GM12878 (cell line): Measurements from ENCODE around the gene COMMD1.

Experiments
- CHD2 ChIP-seq: IDR thresholded peaks from 2 replicates; pipeline ENCODE4 v1.6.1; 2011; ENCODE audit warnings: low read depth, low read length, improper control_type of control experiment, borderline replicate concordance
- CREB1 ChIP-seq: IDR thresholded peaks from 2 replicates; pipeline ENCODE4 v1.6.1; 2012; ENCODE audit warnings: low read depth, mild to moderate bottlenecking, inconsistent platforms
- CTCF ChIP-seq, 3 experiments: IDR thresholded peaks in 2 of 3; conservative IDR thresholded peaks in 1 of 3; 2 replicates each; pipeline ENCODE4 v1.5.1; 2011; ENCODE audit warnings: low read depth in 3 of 3, low read length in 3 of 3, mild to moderate bottlenecking in 3 of 3, control low read depth in 2 of 3, moderate library complexity in 2 of 3, inconsistent platforms in 1 of 3, mixed read lengths in 1 of 3; ENCODE audit not compliant: control insufficient read depth in 2 of 3, insufficient read depth in 1 of 3; ENCODE audit errors: extremely low read depth in 1 of 3
- DPF2 ChIP-seq: fragments of 450-650 bp; IDR thresholded peaks from 2 replicates; pipeline ENCODE4 v1.6.1; 2017; ENCODE audit warnings: mild to moderate bottlenecking
- EP300 ChIP-seq, 2 experiments: fragments of 150-350 bp in 1 of 2; IDR thresholded peaks; 2 replicates each; pipeline ENCODE4 v1.6.1; 2011 to 2012; ENCODE audit warnings: low read depth in 2 of 2, low read length in 2 of 2, borderline replicate concordance in 1 of 2, improper control_type of control experiment in 1 of 2, inconsistent platforms in 1 of 2; ENCODE audit not compliant: control insufficient read depth in 1 of 2
- HDAC2 ChIP-seq: fragments of 200-600 bp; sonication (generic); IDR thresholded peaks from 2 replicates; pipeline ENCODE4 v1.6.1; 2017
- NFIC ChIP-seq: IDR thresholded peaks from 2 replicates; pipeline ENCODE4 v1.6.1; 2012; ENCODE audit warnings: low read depth, mild to moderate bottlenecking, inconsistent platforms, low read length, moderate library complexity
- POLR2AphosphoS5 ChIP-seq: IDR thresholded peaks from 2 replicates; pipeline ENCODE4 v1.6.1; 2011; ENCODE audit warnings: mild to moderate bottlenecking, low read length, inconsistent platforms
- RELB ChIP-seq: fragments of 450-650 bp; IDR thresholded peaks from 2 replicates; pipeline ENCODE4 v1.6.1; 2017; ENCODE audit warnings: low read depth, mild to moderate bottlenecking, moderate library complexity
- SMC3 ChIP-seq: IDR thresholded peaks from 2 replicates; pipeline ENCODE4 v1.6.1; 2011; ENCODE audit warnings: low read length, improper control_type of control experiment, borderline replicate concordance
- YY1 ChIP-seq: IDR thresholded peaks from 2 replicates; pipeline ENCODE4 v1.6.1; 2011; ENCODE audit warnings: low read depth, mild to moderate bottlenecking, low read length

- TF ChIP-seq CHD2 (no peak), EP300 (IDR thresholded peaks at IDR 0.05; ENCODE audit: borderline replicate concordance in 1 of 2, control insufficient read depth in 1 of 2, low read depth in 2 of 2, low read length in 2 of 2) (no peak), SMC3 (no peak), NFIC (no peak), POLR2AphosphoS5 (no peak), CTCF (IDR thresholded peaks at IDR 0.05 in 2 of 3, conservative IDR thresholded peaks at IDR 0.05 in 1 of 3; ENCODE audit: control insufficient read depth in 2 of 3, extremely low read depth in 1 of 3, insufficient read depth in 1 of 3, low read depth in 3 of 3, low read length in 3 of 3) (no peak), CREB1 (no peak), RELB (no peak), HDAC2 (no peak), YY1 (no peak), DPF2 (no peak)
Measured at GRCh38 chr2:62177392-62178049, 272.0 kb downstream of the COMMD1 start.
